ENCODE data around the gene INPP4B. TPM values are rescaled to one million over a fixed set of nuclear protein-coding genes. Genes with fewer than 3 reads are reported as not detected.

The INPP4B gene
- polyA plus RNA-seq, 1 of the 3 experiments (the other 2 are of a cell fraction), result 0.08 TPM

GRCh38 chr4:142721187-142721586 lies 124.9 kb downstream of the INPP4B start:
- Histone ChIP-seq H2AFZ (ENCODE audit: low read depth) (no peak overlapping the region), H3K27me3 (ENCODE audit: insufficient read depth) (no peaks in the 10 kb centered on the region), H3K4me1 (ENCODE audit: control insufficient read depth in 1 of 2, insufficient read depth in 2 of 2, low read depth in 1 of 2, low read length in 1 of 2) (no peaks in the 10 kb centered on the region), H3K36me3 (replicated peaks in 1 of 2; ENCODE audit: control insufficient read depth in 1 of 2, insufficient read depth in 2 of 2, low read length in 1 of 2) (no peaks in the 10 kb centered on the region), H3K4me3 (ENCODE audit: low read depth in 2 of 2, low read length in 1 of 2) (no peak overlapping the region), H4K20me1 (ENCODE audit: insufficient read depth) (no peaks in the 10 kb centered on the region), H3K79me2 (ENCODE audit: insufficient read depth) (no peaks in the 10 kb centered on the region), H3K9ac (no peak overlapping the region), H3K9me2 (no peaks in the 10 kb centered on the region), H3F3A (replicated peaks; ENCODE audit: insufficient read depth) (no peaks in the 10 kb centered on the region), H3K27ac (ENCODE audit: low read depth in 2 of 2, low read length in 1 of 2) (no peak overlapping the region), H3K4me2 (no peak overlapping the region), H3K9me3 (no peaks in the 10 kb centered on the region)
- POLR2A ChIA-PET, result no interaction called here
- no peak for TF ChIP-seq TCF12 (IDR thresholded peaks at IDR 0.05)
- no peak for TF ChIP-seq RXRA (IDR thresholded peaks at IDR 0.05; ENCODE audit: borderline replicate concordance, low read depth)
- TF ChIP-seq RFX5 (IDR thresholded peaks at IDR 0.05; ENCODE audit: low read length), result no peak
- TF ChIP-seq FOXJ3 (CRISPR knock-in tag; IDR thresholded peaks at IDR 0.05), result no peak
- TF ChIP-seq YY1 (IDR thresholded peaks at IDR 0.05; ENCODE audit: low read depth), result no peak
- no peak for TF ChIP-seq MEF2A (IDR thresholded peaks at IDR 0.05; ENCODE audit: borderline replicate concordance, low read depth)
- no peak for TF ChIP-seq GATA2 (CRISPR knock-in tag; IDR thresholded peaks at IDR 0.05)
- TF ChIP-seq TAF1 (IDR thresholded peaks at IDR 0.05; ENCODE audit: borderline replicate concordance, low read depth, low read length), result no peak
- no peak for TF ChIP-seq REST (IDR thresholded peaks at IDR 0.05; ENCODE audit: low read depth, low read length)
- TF ChIP-seq CHD2 (IDR thresholded peaks at IDR 0.05; ENCODE audit: low read length, partially characterized antibody), result no peak
- no peak for TF ChIP-seq NRF1 (IDR thresholded peaks at IDR 0.05; ENCODE audit: low read depth, low read length)
- no peak for TF ChIP-seq EP300 (IDR thresholded peaks at IDR 0.05; ENCODE audit: borderline replicate concordance in 1 of 2, low read depth in 1 of 2, low read length in 1 of 2)
- TF ChIP-seq SMC3 (IDR thresholded peaks at IDR 0.05; ENCODE audit: low read depth, low read length), result no peak
- TF ChIP-seq MAX (IDR thresholded peaks at IDR 0.05; ENCODE audit: low read depth), result no peak
- no peak for TF ChIP-seq MXI1 (IDR thresholded peaks at IDR 0.05; ENCODE audit: low read depth, low read length)
- TF ChIP-seq NFIC (IDR thresholded peaks at IDR 0.05; ENCODE audit: borderline replicate concordance), result no peak
- no peak for DNase-seq
- CTCF ChIA-PET, result interaction anchor here (0.9 to 5.1 kb wide), 6 partner anchors 17 to 1375 kb away, joined by 3 to 55 read pairs (median 4); no protein-coding TSS in a partner anchor
- 89% methylated on average over 4 of the region's 4 CpGs for WGBS (ENCODE audit: low lambda C conversion rate)
